Adrenal gland (tissue), 12 donors: Measurements from ENCODE around the gene FBXL7. TPM values are rescaled to one million over a fixed set of nuclear protein-coding genes. Genes with fewer than 3 reads are reported as not detected.

Experiments
- DNase-seq, 7 donors: peaks; one replicate each; pipeline ENCODE4 v3.0.0-alpha.2; 2019 to 2020
- H3K27ac ChIP-seq, 5 donors: fragments of 200-600 bp; sonication (generic) in 4 of 5; 1 replicate in 3 of 5; 2 replicates in 2 of 5; pipeline versions ENCODE4 v1.5.1 to v1.8.0; 2016 to 2020; ENCODE audit warnings: mild to moderate bottlenecking in 1 of 5
- H3K27me3 ChIP-seq: fragments of 200-600 bp; 2 replicates; pipeline ENCODE4 v1.8.0; 2021
- H3K36me3 ChIP-seq, 2 donors: fragments of 200-600 bp; replicated peaks in 1 of 2; 1 replicate in 1 of 2; 2 replicates in 1 of 2; pipeline versions ENCODE4 v1.5.1 to v1.8.0; 2018 to 2022
- H3K4me1 ChIP-seq, 2 donors: fragments of 200-600 bp; replicated peaks in 1 of 2; 1 replicate in 1 of 2; 2 replicates in 1 of 2; pipeline versions ENCODE4 v1.5.1 to v1.8.0; 2018 to 2021
- H3K4me3 ChIP-seq, 4 donors: fragments of 200-600 bp; sonication (generic) in 3 of 4; one replicate each; pipeline ENCODE4 v1.5.1; 2016 to 2018
- H3K9me3 ChIP-seq, 3 donors: fragments of 200-600 bp; sonication (generic) in 1 of 3; replicated peaks in 1 of 3; 1 replicate in 2 of 3; 2 replicates in 1 of 3; pipeline versions ENCODE4 v1.5.1 to v1.8.0; 2016 to 2021
- POLR2A ChIP-seq, 2 donors: fragments of 450-650 bp; IDR thresholded peaks; one replicate each; pipeline ENCODE4 v1.6.1; 2017; ENCODE audit warnings: antibody characterized with exemption in 2 of 2, mild to moderate bottlenecking in 2 of 2, moderate library complexity in 1 of 2
- WGBS, 4 donors: extraction: QIAGEN DNeasy Blood & Tissue Kit in 2 of 4; methylation state at CpG; one replicate each; pipeline versions ENCODE4 v1.1.5 to v1.1.7; 2013 to 2017; 5-methylcytosine and 5-hydroxymethylcytosine counted together
- intact Hi-C, 2 donors: fragments of 100-400 bp; cut with DNase I; formaldehyde crosslinking; loops; one replicate each; pipeline versions ENCODE4 v1.14.1 to v1.15.0; 2022 to 2023
- polyA plus RNA-seq, 3 donors: library from polyadenylated mRNA; stranded (reverse); fragments of 200-250 nt in 2 of 3; fragments of 350-450 nt in 1 of 3; fragmentation: Illumina TruSeq in 1 of 3; extraction: RNeasy Lipid Tissue Mini Kit (QIAGEN cat#74804) in 1 of 3; gene quantifications; one replicate each; pipeline ENCODE4 v1.2.3, GENCODE V29; 2013 to 2014
- total RNA-seq, 9 donors: library from RNA; depleted of rRNA in 4 of 9; stranded (reverse); fragments of >200 nt in 4 of 9; fragments of 120-200 nt in 1 of 9; fragmentation: NEBNext Ultra II Directional in 1 of 9; extraction: Animal tissue kit (Norgen Biotek cat#: 25700) in 1 of 9; gene quantifications; one replicate each; pipeline versions ENCODE4 v1.1.0 to v1.2.4, GENCODE V29; 2013 to 2023
- TF ChIP-seq, protein P1 (sequence below), 6 experiments: fragments of 450-650 bp in 4 of 6; fragments of 200-600 bp in 2 of 6; sonication (generic) in 1 of 6; IDR thresholded peaks; 1 replicate in 5 of 6; 2 replicates in 1 of 6; pipeline versions ENCODE4 v1.5.1 to v1.8.0; 2016 to 2021; ENCODE audit warnings: antibody characterized with exemption in 6 of 6, mild to moderate bottlenecking in 2 of 6, moderate library complexity in 1 of 6
- donor health status: healthy with polysubstance abuse.
- donor health status: Bipolar disorder and iron deficiency.
- donor health status: DM: yes; HTN: yes; CAD: no.
- donor health status: DM: no; HTN: no; CAD: no.
- donor health status: DM: no; HTN: no; CAD: no.
- donor health status: DM: yes; HTN: yes; CAD: no.

Gene FBXL7
- total and polyA plus RNA-seq, 12 donors, result 22.6 to 59.1 (median 34.0) TPM

DNA sequence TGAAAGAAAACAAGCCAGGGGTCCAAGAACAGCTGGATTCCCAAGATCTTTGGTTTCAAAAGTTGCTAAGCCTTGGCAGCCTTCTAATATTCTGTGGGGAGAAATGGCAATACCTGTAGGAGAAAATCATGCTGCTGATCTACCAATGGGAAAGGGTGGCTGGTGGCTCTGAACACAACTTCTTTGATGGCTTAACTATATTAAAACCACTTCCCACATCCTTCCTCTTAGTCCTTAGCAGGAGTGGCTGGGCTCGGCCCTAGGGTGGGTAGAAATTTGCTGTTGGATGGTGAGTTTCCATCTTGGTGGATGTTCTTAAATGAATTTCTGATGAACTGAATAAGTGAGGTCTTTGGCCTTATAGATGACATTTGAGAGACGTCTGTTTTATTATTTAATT, 19.5 kb upstream of the FBXL7 start:
- H3K36me3 ChIP-seq, result no peaks in the 10 kb centered on the region
- H3K9me3 ChIP-seq, result no peaks in the 10 kb centered on the region
- 61 to 75% (median 68%) methylated on average over 2 of the region's 2 CpGs for WGBS, 4 donors
- no peak for TF ChIP-seq POLR2A (IDR thresholded peaks at IDR 0.05)
- TF ChIP-seq, protein P1, sequence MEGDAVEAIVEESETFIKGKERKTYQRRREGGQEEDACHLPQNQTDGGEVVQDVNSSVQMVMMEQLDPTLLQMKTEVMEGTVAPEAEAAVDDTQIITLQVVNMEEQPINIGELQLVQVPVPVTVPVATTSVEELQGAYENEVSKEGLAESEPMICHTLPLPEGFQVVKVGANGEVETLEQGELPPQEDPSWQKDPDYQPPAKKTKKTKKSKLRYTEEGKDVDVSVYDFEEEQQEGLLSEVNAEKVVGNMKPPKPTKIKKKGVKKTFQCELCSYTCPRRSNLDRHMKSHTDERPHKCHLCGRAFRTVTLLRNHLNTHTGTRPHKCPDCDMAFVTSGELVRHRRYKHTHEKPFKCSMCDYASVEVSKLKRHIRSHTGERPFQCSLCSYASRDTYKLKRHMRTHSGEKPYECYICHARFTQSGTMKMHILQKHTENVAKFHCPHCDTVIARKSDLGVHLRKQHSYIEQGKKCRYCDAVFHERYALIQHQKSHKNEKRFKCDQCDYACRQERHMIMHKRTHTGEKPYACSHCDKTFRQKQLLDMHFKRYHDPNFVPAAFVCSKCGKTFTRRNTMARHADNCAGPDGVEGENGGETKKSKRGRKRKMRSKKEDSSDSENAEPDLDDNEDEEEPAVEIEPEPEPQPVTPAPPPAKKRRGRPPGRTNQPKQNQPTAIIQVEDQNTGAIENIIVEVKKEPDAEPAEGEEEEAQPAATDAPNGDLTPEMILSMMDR (IDR thresholded peaks at IDR 0.05), result no peak
- DNase-seq, result no peak
- H3K4me1 ChIP-seq, result no peaks in the 10 kb centered on the region
- no peak overlapping the region for H3K4me3 ChIP-seq
- H3K27me3 ChIP-seq, result no peaks in the 10 kb centered on the region
- intact Hi-C loops, result no loop called here
- H3K27ac ChIP-seq, result no peak overlapping the region

DNA sequence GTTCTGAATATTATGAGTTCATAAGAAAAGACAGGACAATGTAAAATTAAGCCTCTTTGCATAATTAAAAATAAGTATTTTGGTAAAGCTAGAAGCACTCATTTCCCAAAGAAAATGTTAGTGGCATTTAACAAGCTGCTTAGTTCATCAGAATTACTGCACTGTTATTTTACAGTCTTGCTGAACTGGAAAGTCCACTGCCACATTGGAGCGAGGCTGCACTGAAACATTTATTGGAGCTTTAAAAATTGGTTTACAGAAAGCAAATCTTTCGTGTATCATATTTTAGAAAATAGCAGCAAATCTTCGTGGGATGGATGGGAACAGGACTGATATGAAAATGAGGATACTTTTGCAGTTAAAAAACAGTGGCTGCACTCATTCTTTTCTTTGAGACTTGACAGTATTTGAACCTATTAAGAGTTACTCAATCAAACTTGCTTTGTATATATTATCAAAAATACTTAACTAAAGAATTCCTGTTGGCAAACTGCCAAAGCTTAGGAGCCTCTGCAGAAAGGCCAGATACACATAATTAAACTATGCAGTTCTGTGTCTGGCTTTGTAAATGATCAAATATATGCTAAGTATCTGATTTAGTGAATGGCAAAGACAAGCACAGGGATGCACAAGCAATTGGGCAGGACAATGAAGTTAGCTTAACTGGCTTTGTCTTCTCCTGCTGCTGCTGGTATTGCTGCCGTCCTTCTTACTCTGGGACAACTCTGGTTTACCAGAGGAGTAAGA, 16.5 kb upstream of the FBXL7 start:
- no peak for DNase-seq
- no peak overlapping the region for H3K4me3 ChIP-seq
- TF ChIP-seq, protein P1 (IDR thresholded peaks at IDR 0.05), result no peak
- TF ChIP-seq POLR2A (IDR thresholded peaks at IDR 0.05), result no peak
- intact Hi-C loops, result no loop called here
- no peaks in the 10 kb centered on the region for H3K36me3 ChIP-seq
- H3K4me1 ChIP-seq, result no peaks in the 10 kb centered on the region
- H3K27ac ChIP-seq, result no peak overlapping the region
- H3K9me3 ChIP-seq, result no peaks in the 10 kb centered on the region
- WGBS, 4 donors, result 77 to 85% (median 83%) methylated on average over 4 of the region's 4 CpGs
- H3K27me3 ChIP-seq, result no peaks in the 10 kb centered on the region

DNA sequence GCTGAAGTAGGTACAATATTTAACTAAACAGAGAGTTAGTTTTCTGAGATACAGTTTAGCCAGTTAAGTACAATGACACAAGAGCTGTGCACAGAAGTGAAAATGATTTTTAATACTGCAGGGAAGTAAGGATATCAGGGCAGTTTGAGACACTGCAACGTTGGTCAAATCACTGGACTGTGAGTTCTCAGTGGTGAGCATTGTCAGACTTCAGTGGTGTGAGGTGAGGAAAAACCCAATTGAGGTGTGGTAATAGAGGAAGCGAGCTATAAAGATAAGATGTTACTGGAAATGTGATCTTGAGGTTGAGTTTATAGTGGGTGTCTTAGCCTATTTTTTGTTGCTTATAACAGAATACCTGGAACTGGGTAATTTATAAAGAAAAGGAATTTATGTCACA, 12.8 kb upstream of the FBXL7 start:
- Histone ChIP-seq H3K36me3 (no peaks in the 10 kb centered on the region), H3K27me3 (no peaks in the 10 kb centered on the region), H3K27ac (no peak overlapping the region), H3K9me3 (no peaks in the 10 kb centered on the region), H3K4me3 (no peak overlapping the region), H3K4me1 (no peaks in the 10 kb centered on the region)
- no peak for TF ChIP-seq POLR2A (IDR thresholded peaks at IDR 0.05)
- TF ChIP-seq, protein P1 (IDR thresholded peaks at IDR 0.05), result no peak
- WGBS, 4 donors, result 70 to 82% (median 78%) methylated on average over 2 of the region's 2 CpGs
- no peak for DNase-seq
- intact Hi-C loops, result no loop called here

DNA sequence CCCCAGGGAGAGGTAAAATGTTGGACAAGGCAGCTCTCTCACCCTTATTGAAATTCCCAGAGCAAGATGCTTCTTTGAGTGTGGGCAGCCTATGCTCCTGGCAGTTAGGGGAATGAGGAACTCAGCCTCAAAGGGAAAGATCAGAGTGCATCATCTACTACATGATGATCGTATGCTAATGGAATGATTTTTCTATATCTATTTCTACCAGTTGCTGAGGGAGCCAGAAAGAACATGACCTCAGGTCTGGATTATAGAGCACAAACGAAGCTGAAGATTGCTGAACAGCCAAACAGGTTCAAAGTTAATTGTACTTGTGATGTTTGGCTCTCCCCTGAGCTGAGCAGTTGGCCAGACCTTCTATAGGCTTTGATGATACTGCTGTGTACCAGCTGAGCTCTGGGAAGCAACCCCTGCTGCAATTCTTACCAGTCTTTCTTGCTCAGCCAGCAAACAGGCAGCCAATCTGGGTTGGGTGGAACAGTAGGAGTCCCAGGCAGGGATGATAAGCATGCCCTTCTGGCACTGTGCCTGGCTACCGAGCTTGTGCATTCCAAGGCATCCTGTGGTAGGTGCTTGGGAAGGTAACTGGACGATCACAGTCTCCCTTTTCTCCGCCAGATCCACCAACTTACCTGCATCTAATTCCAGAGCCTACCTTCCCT, 10.3 kb upstream of the FBXL7 start:
- intact Hi-C loops, result no loop called here
- Histone ChIP-seq H3K27ac (no peak overlapping the region), H3K4me1 (peaks cover 0 to 2% of the 10 kb centered on the region in 2 donors), H3K4me3 (no peak overlapping the region), H3K9me3 (no peaks in the 10 kb centered on the region), H3K27me3 (no peaks in the 10 kb centered on the region), H3K36me3 (no peaks in the 10 kb centered on the region)
- peak in 4 of 7 donors; percentile 16 to 31 (median 23) for DNase-seq
- 66 to 70% (median 68%) methylated on average over 5 of the region's 5 CpGs for WGBS, 4 donors
- TF ChIP-seq POLR2A (IDR thresholded peaks at IDR 0.05), result no peak
- TF ChIP-seq, protein P1 (IDR thresholded peaks at IDR 0.05), result no peak
